ENCODE measurements around the gene SLC25A51.

DNA sequence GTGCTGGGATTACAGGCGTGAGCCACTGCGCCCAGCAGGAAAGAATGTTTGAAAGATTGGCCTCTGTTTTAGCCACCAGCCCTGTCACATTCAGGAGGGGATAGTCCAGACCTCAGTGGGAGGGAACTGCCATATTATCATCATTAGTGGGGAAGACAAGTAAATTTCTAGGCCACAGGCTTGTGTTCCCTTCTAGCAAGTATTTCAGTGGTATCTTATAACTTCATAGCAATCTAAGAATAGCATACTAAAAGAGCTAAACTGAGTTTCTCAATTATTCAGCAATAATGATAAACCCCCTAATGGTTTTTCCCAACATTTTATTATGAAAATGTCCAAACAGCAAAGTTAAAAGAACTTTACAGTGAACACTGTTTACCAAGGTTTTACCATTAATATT is 30.0 kb downstream of the SLC25A51 start:
- TF ChIP-seq, protein P1, sequence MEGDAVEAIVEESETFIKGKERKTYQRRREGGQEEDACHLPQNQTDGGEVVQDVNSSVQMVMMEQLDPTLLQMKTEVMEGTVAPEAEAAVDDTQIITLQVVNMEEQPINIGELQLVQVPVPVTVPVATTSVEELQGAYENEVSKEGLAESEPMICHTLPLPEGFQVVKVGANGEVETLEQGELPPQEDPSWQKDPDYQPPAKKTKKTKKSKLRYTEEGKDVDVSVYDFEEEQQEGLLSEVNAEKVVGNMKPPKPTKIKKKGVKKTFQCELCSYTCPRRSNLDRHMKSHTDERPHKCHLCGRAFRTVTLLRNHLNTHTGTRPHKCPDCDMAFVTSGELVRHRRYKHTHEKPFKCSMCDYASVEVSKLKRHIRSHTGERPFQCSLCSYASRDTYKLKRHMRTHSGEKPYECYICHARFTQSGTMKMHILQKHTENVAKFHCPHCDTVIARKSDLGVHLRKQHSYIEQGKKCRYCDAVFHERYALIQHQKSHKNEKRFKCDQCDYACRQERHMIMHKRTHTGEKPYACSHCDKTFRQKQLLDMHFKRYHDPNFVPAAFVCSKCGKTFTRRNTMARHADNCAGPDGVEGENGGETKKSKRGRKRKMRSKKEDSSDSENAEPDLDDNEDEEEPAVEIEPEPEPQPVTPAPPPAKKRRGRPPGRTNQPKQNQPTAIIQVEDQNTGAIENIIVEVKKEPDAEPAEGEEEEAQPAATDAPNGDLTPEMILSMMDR (IDR thresholded peaks at IDR 0.05), result no peak
- TF ChIP-seq POLR2A (IDR thresholded peaks at IDR 0.05) (no peak), EP300 (IDR thresholded peaks at IDR 0.05) (no peak), POLR2AphosphoS5 (IDR thresholded peaks at IDR 0.05) (no peak)
